H1 (cell line): ENCODE results near the gene CNBD2. TPM values are rescaled to one million over a fixed set of nuclear protein-coding genes. Genes with fewer than 3 reads are reported as not detected.

Experiments
- CTCF ChIA-PET: fragments of 300-600 bp; sonication (Branson Sonifier 250); formaldehyde crosslinking; loops from one replicate; lab custom pipeline; 2021; ENCODE audit not compliant: partially characterized antibody; lab: Charles Lee
- POLR2A ChIA-PET: fragments of 300-600 bp; sonication (Branson Sonifier 250); formaldehyde crosslinking; loops from one replicate; lab custom pipeline; 2021; ENCODE audit warnings: inconsistent platforms; ENCODE audit not compliant: partially characterized antibody; lab: Charles Lee
- DNase-seq, 2 experiments: peaks; one replicate each; pipeline versions ENCODE4 v3.0.0 to v3.0.0-alpha.2; 2010 to 2022; ENCODE audit warnings: low spot score in 2 of 2, low read depth in 1 of 2, mixed read lengths in 1 of 2
- FAIRE-seq: peaks from 2 replicates; lab custom pipeline; 2011; peaks lifted over from hg19 to GRCh38; lab: Jason Lieb, UNC
- H2AFZ ChIP-seq: 2 replicates; pipeline ENCODE4 v1.8.1; 2012; ENCODE audit warnings: low read length, inconsistent platforms
- H2AK5ac ChIP-seq: 2 replicates; pipeline ENCODE4 v1.6.1; 2013; ENCODE audit warnings: low read depth, low read length
- H2BK120ac ChIP-seq: replicated peaks from 2 replicates; pipeline ENCODE3; 2013; ENCODE audit warnings: low read depth, low read length, inconsistent platforms
- H2BK12ac ChIP-seq: 2 replicates; pipeline ENCODE4 v1.6.1; 2013; ENCODE audit warnings: low read depth, low read length
- H2BK15ac ChIP-seq: 2 replicates; pipeline ENCODE4 v1.6.1; 2013; ENCODE audit warnings: low read length
- H2BK20ac ChIP-seq: 2 replicates; pipeline ENCODE4 v1.6.1; 2013; ENCODE audit warnings: low read length
- H2BK5ac ChIP-seq: 2 replicates; pipeline ENCODE4 v1.6.1; 2013; ENCODE audit warnings: low read depth, low read length
- H3K14ac ChIP-seq: 2 replicates; pipeline ENCODE4 v1.6.1; 2013; ENCODE audit warnings: inconsistent platforms; ENCODE audit not compliant: insufficient read length
- H3K18ac ChIP-seq: 2 replicates; pipeline ENCODE4 v1.6.1; 2013; ENCODE audit warnings: low read length; ENCODE audit errors: extremely low read depth
- H3K23ac ChIP-seq: 2 replicates; pipeline ENCODE4 v1.6.1; 2013; ENCODE audit warnings: inconsistent platforms; ENCODE audit not compliant: insufficient read length
- H3K23me2 ChIP-seq: 2 replicates; pipeline ENCODE4 v1.6.1; 2013; ENCODE audit warnings: low read depth, low read length
- H3K27ac ChIP-seq: 2 replicates; pipeline ENCODE4 v1.6.1; 2011; ENCODE audit warnings: low read depth, low read length, inconsistent platforms
- H3K27me3 ChIP-seq, 4 experiments: replicated peaks in 1 of 4; 1 replicate in 1 of 4; 2 replicates in 3 of 4; pipeline versions ENCODE4 v1.6.1 to v1.8.1; 2011 to 2013; ENCODE audit warnings: low read length in 3 of 4, mild to moderate bottlenecking in 3 of 4, inconsistent platforms in 2 of 4, mixed read lengths in 2 of 4, moderate library complexity in 1 of 4; ENCODE audit not compliant: control insufficient read depth in 3 of 4, insufficient read depth in 3 of 4; ENCODE audit errors: extremely low read depth in 1 of 4
- H3K36me3 ChIP-seq, 4 experiments: 2 replicates each; pipeline versions ENCODE4 v1.6.1 to v1.8.1; 2011 to 2013; ENCODE audit warnings: mild to moderate bottlenecking in 4 of 4, low read length in 3 of 4, moderate library complexity in 2 of 4, control low read depth in 1 of 4, inconsistent platforms in 1 of 4; ENCODE audit not compliant: insufficient read depth in 4 of 4, control insufficient read depth in 2 of 4
- H3K4ac ChIP-seq: replicated peaks from 2 replicates; pipeline ENCODE3; 2013; ENCODE audit warnings: low read length, low read depth, mixed read lengths, inconsistent platforms; ENCODE audit not compliant: insufficient read length
- H3K4me1 ChIP-seq, 4 experiments: replicated peaks in 1 of 4; 1 replicate in 1 of 4; 2 replicates in 3 of 4; pipeline versions ENCODE4 v1.6.1 to v1.8.1; 2011 to 2013; ENCODE audit warnings: low read length in 3 of 4, inconsistent platforms in 2 of 4, mixed read lengths in 1 of 4; ENCODE audit not compliant: insufficient read depth in 4 of 4, control insufficient read depth in 3 of 4
- H3K4me2 ChIP-seq, 2 experiments: 2 replicates each; pipeline versions ENCODE4 v1.6.1 to v1.8.1; 2011 to 2013; ENCODE audit warnings: low read depth in 2 of 2, low read length in 2 of 2, control low read depth in 1 of 2, inconsistent platforms in 1 of 2, mild to moderate bottlenecking in 1 of 2; ENCODE audit not compliant: insufficient read depth in 1 of 2
- H3K4me3 ChIP-seq, 4 experiments: fragments of 200-600, 300-600 bp in 1 of 4; sonication (generic), shearing (Covaris generic), sonication (Bioruptor Twin) in 1 of 4; 2 replicates each; pipeline versions ENCODE4 v1.5.1 to v1.8.1; 2011 to 2016; ENCODE audit warnings: low read length in 4 of 4, low read depth in 3 of 4, control low read depth in 2 of 4, inconsistent platforms in 2 of 4, mild to moderate bottlenecking in 2 of 4, mixed read lengths in 1 of 4, moderate library complexity in 1 of 4; ENCODE audit not compliant: insufficient read depth in 2 of 4; ENCODE audit errors: extremely low read depth in 1 of 4
- H3K56ac ChIP-seq: replicated peaks from 2 replicates; pipeline ENCODE3; 2013; ENCODE audit warnings: low read depth, mild to moderate bottlenecking, mixed read lengths, low read length, inconsistent platforms; ENCODE audit not compliant: insufficient read length
- H3K79me1 ChIP-seq: 2 replicates; pipeline ENCODE4 v1.6.1; 2013; ENCODE audit warnings: low read depth, low read length, control low read depth
- H3K79me2 ChIP-seq, 2 experiments: 2 replicates each; pipeline versions ENCODE4 v1.6.1 to v1.8.1; 2012 to 2013; ENCODE audit warnings: low read length in 2 of 2, mild to moderate bottlenecking in 2 of 2, inconsistent platforms in 1 of 2; ENCODE audit not compliant: insufficient read depth in 2 of 2, control insufficient read depth in 1 of 2
- H3K9ac ChIP-seq, 4 experiments: replicated peaks in 1 of 4; 1 replicate in 1 of 4; 2 replicates in 3 of 4; pipeline versions ENCODE4 v1.6.1 to v1.8.1; 2011 to 2013; ENCODE audit warnings: low read depth in 3 of 4, low read length in 3 of 4, control low read depth in 2 of 4, mild to moderate bottlenecking in 2 of 4, moderate library complexity in 2 of 4, inconsistent platforms in 1 of 4; ENCODE audit errors: extremely low read depth in 1 of 4
- H3K9me3 ChIP-seq, 2 experiments: 2 replicates each; pipeline versions ENCODE4 v1.6.1 to v1.8.1; 2012 to 2013; ENCODE audit warnings: mild to moderate bottlenecking in 2 of 2, moderate library complexity in 2 of 2, control low read depth in 1 of 2, inconsistent platforms in 1 of 2, low read depth in 1 of 2, low read length in 1 of 2, mixed read lengths in 1 of 2; ENCODE audit not compliant: insufficient read depth in 2 of 2
- H4K20me1 ChIP-seq, 2 experiments: replicated peaks in 1 of 2; 2 replicates each; pipeline versions ENCODE3 to v1.8.1; 2011 to 2013; ENCODE audit warnings: inconsistent platforms in 2 of 2, low read length in 2 of 2, mild to moderate bottlenecking in 1 of 2; ENCODE audit not compliant: insufficient read depth in 2 of 2, control insufficient read depth in 1 of 2
- H4K5ac ChIP-seq: 2 replicates; pipeline ENCODE4 v1.6.1; 2013; ENCODE audit warnings: low read length, low read depth, mixed read lengths, inconsistent platforms; ENCODE audit not compliant: insufficient read length
- H4K8ac ChIP-seq: 2 replicates; pipeline ENCODE4 v1.8.0; 2013; ENCODE audit warnings: mild to moderate bottlenecking, moderate library complexity, low read length, inconsistent platforms; ENCODE audit not compliant: insufficient read depth; ENCODE audit errors: extremely low read depth
- H4K91ac ChIP-seq: replicated peaks from 2 replicates; pipeline ENCODE3; 2013; ENCODE audit warnings: low read length, mixed read lengths, inconsistent platforms; ENCODE audit not compliant: insufficient read length
- BACH1 ChIP-seq: IDR thresholded peaks from 2 replicates; pipeline ENCODE4 v1.6.1; 2012; ENCODE audit warnings: low read length, improper control_type of control experiment
- BRCA1 ChIP-seq: IDR thresholded peaks from 2 replicates; pipeline ENCODE4 v1.6.1; 2012; ENCODE audit warnings: low read depth, low read length, improper control_type of control experiment
- CBX5 ChIP-seq: fragments of 300-800, 300-1000 bp; sonication (generic); IDR thresholded peaks from 2 replicates; pipeline ENCODE4 v1.7.1; 2016; ENCODE audit warnings: antibody characterized with exemption, low read length, low read depth
- CBX8 ChIP-seq: fragments of 300-800, 300-1000 bp; sonication (generic); IDR thresholded peaks from 2 replicates; pipeline ENCODE4 v1.7.1; 2016; ENCODE audit warnings: low read depth, low read length, borderline replicate concordance
- CHD1 ChIP-seq: IDR thresholded peaks from 2 replicates; pipeline ENCODE4 v1.6.1; 2012; ENCODE audit warnings: low read depth, low read length, improper control_type of control experiment
- CHD2 ChIP-seq: IDR thresholded peaks from 2 replicates; pipeline ENCODE4 v1.6.1; 2012; ENCODE audit warnings: low read length, improper control_type of control experiment
- CREB1 ChIP-seq: IDR thresholded peaks from 2 replicates; pipeline ENCODE4 v1.6.1; 2012; ENCODE audit warnings: inconsistent platforms
- EP300 ChIP-seq, 2 experiments: IDR thresholded peaks; 1 replicate in 1 of 2; 2 replicates in 1 of 2; pipeline ENCODE4 v1.6.1; 2011 to 2012; ENCODE audit warnings: low read depth in 2 of 2, low read length in 2 of 2, mild to moderate bottlenecking in 2 of 2, borderline replicate concordance in 1 of 2, inconsistent platforms in 1 of 2, moderate library complexity in 1 of 2
- GTF2F1 ChIP-seq: IDR thresholded peaks from 2 replicates; pipeline ENCODE4 v1.6.1; 2012; ENCODE audit warnings: low read depth, low read length, improper control_type of control experiment, borderline replicate concordance
- KDM1A ChIP-seq: fragments of 200-600, 300-600 bp; sonication (generic); IDR thresholded peaks from 2 replicates; pipeline ENCODE4 v1.7.1; 2016; ENCODE audit warnings: mild to moderate bottlenecking, low read length, borderline replicate concordance
- POLR2A ChIP-seq, 2 experiments: IDR thresholded peaks; 1 replicate in 1 of 2; 2 replicates in 1 of 2; pipeline ENCODE4 v1.6.1; 2011; ENCODE audit warnings: low read depth in 2 of 2, low read length in 2 of 2, mild to moderate bottlenecking in 2 of 2; ENCODE audit errors: control extremely low read depth in 1 of 2
- POLR2AphosphoS5 ChIP-seq: IDR thresholded peaks from 2 replicates; pipeline ENCODE4 v1.6.1; 2011; ENCODE audit warnings: low read depth, low read length
- POU5F1 ChIP-seq: IDR thresholded peaks from 2 replicates; pipeline ENCODE4 v1.6.1; 2011; ENCODE audit warnings: low read depth, mild to moderate bottlenecking, low read length, moderate library complexity
- SIN3A ChIP-seq, 2 experiments: IDR thresholded peaks in 1 of 2; conservative IDR thresholded peaks in 1 of 2; 2 replicates each; pipeline ENCODE4 v1.6.1; 2011 to 2012; ENCODE audit warnings: low read length in 2 of 2, improper control_type of control experiment in 1 of 2, low read depth in 1 of 2, mild to moderate bottlenecking in 1 of 2
- SP1 ChIP-seq: IDR thresholded peaks from 2 replicates; pipeline ENCODE4 v1.6.1; 2011; ENCODE audit warnings: low read depth, low read length
- SRF ChIP-seq: IDR thresholded peaks from 2 replicates; pipeline ENCODE4 v1.6.1; 2011; ENCODE audit warnings: mild to moderate bottlenecking, low read depth, low read length, moderate library complexity
- WGBS, 2 experiments: shearing (Covaris generic) in 1 of 2; methylation state at CpG; one replicate each; pipeline versions ENCODE4 v1.1.6 to v1.1.7; 2013 to 2015; ENCODE audit warnings: low lambda C conversion rate in 2 of 2, mixed read lengths in 2 of 2, inconsistent platforms in 1 of 2, low coverage in 1 of 2, missing lambda C conversion rate in 1 of 2; ENCODE audit not compliant: insufficient replicate concordance in 2 of 2, insufficient coverage in 1 of 2, insufficient read length in 1 of 2; ENCODE audit errors: extremely low coverage in 1 of 2, missing lambda C conversion rate in 1 of 2; 5-methylcytosine and 5-hydroxymethylcytosine counted together
- polyA plus RNA-seq, 7 experiments: library from polyadenylated mRNA; depleted of rRNA in 3 of 7; stranded (reverse) in 5 of 7; unstranded in 2 of 7; fragments of >200 nt in 5 of 7; fragments of 200-250 nt in 2 of 7; gene quantifications; 1 replicate in 5 of 7; 2 replicates in 1 of 7; 4 replicates in 1 of 7; pipeline versions ENCODE4 v1.2.1 to v1.2.3, GENCODE V29; 2011 to 2013; ENCODE audit warnings: missing spikeins in 2 of 7, mixed read lengths in 2 of 7
- total RNA-seq: library from RNA; stranded (reverse); fragmentation: NEBNext Ultra II Directional; extraction: Animal tissue kit (Norgen Biotek cat#: 25700); gene quantifications from 2 replicates; pipeline ENCODE4 v1.2.1, GENCODE V29; 2021

Gene CNBD2
- total and polyA plus RNA-seq, 2 of the 8 experiments (the other 6 are each of a cell fraction or from before 2014, with no cell fraction given), result 2.6 to 4.5 TPM

GRCh38 chr20:35972462-35972861 is 4.1 kb downstream of the CNBD2 start:
- Histone ChIP-seq H3K79me1 (no peaks in the 10 kb centered on the region; the same call in 1 of the 2 replicates), H3K14ac (no peak overlapping the region), H3K36me3 (no peaks in the 10 kb centered on the region), H3K9ac (no peak overlapping the region), H3K4ac (no peak overlapping the region), H3K23ac (no peak overlapping the region), H3K56ac (no peak overlapping the region), H3K27me3 (no peaks in the 10 kb centered on the region; a peak in 2 of 7 replicates), H3K18ac (no peak overlapping the region), H3K79me2 (no peaks in the 10 kb centered on the region), H4K8ac (no peak overlapping the region), H2BK15ac (no peak overlapping the region), H3K4me2 (no peak overlapping the region), H4K5ac (no peak overlapping the region), H3K23me2 (no peaks in the 10 kb centered on the region), H2AFZ (no peak overlapping the region), H3K27ac (no peak overlapping the region), H2BK20ac (no peak overlapping the region), H4K20me1 (no peaks in the 10 kb centered on the region), H3K4me1 (peaks cover 0 to 2% (median 0%) of the 10 kb centered on the region in 4 experiments; a peak in 2 of 7 replicates), H4K91ac (no peak overlapping the region), H2BK12ac (no peak overlapping the region), H3K4me3 (no peak overlapping the region), H2BK120ac (no peak overlapping the region), H3K9me3 (peaks cover 0 to 3% of the 10 kb centered on the region in 2 experiments; a peak in 1 of 4 replicates), H2AK5ac (no peak overlapping the region), H2BK5ac (no peak overlapping the region)
- ChIA-PET CTCF (interaction anchor here (0.6 to 1.5 kb wide), 3 partner anchors 8 to 157 kb away, joined by 3 to 4 read pairs (median 4); no protein-coding TSS in a partner anchor), POLR2A (no interaction called here)
- DNase-seq, result no peak
- 89% methylated on average over 4 of the region's 4 CpGs; no CpG with 5 or more reads in 1 of the 2 experiments for WGBS, 2 experiments
- FAIRE-seq, result no peak
- TF ChIP-seq CBX8, result no peak
- TF ChIP-seq EP300 (IDR thresholded peaks at IDR 0.05; ENCODE audit: borderline replicate concordance in 1 of 2, low read depth in 2 of 2, low read length in 2 of 2), result no peak
- TF ChIP-seq GTF2F1, result no peak
- no peak for TF ChIP-seq CBX5
- no peak for TF ChIP-seq POLR2A (IDR thresholded peaks at IDR 0.05; ENCODE audit: control extremely low read depth in 1 of 2, low read depth in 2 of 2, low read length in 2 of 2)
- no peak for TF ChIP-seq BRCA1
- no peak for TF ChIP-seq SRF
- no peak for TF ChIP-seq POLR2AphosphoS5
- no peak for TF ChIP-seq BACH1
- TF ChIP-seq CHD1, result no peak
- no peak for TF ChIP-seq CREB1
- TF ChIP-seq POU5F1, result no peak
- TF ChIP-seq CHD2, result no peak
- no peak for TF ChIP-seq KDM1A
- TF ChIP-seq SIN3A (conservative IDR thresholded peaks at IDR 0.05 in 1 of 2, IDR thresholded peaks at IDR 0.05 in 1 of 2; ENCODE audit: low read depth in 1 of 2, low read length in 2 of 2), result no peak
- no peak for TF ChIP-seq SP1
